Measurements from ENCODE around the gene PADI6. TPM values are rescaled to one million over a fixed set of nuclear protein-coding genes. Genes with fewer than 3 reads are reported as not detected.

Gene PADI6
- total and polyA plus RNA-seq, 2 donors (not counting 1 experiment from before 2014, with no cell fraction given): 0.04 TPM; not detected in 1

DNA sequence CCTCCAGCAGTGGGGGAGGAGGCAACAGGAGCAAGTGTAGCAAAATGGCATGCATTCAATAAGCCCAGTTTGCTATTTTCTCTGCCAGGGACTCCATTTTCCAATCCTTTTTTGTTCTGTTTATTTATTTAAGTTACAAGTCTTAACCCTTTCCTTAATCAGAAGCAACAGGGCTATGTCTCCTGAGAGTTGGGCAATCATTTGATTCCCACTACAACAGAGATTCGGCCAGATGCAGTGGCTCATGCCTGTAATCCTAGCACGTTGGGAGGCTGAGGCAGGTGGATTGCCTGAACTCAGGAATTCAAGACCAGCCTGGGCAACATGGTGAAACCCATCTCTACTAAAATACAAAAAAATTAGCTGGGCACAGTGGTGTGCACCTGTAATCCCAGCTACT, 42.0 kb downstream of the PADI6 start:
- POLR2A ChIA-PET: no interaction called here
- Mint-ChIP-seq H3K4me1 (no peaks in the 10 kb centered on the region), H3K27me3 (no peaks in the 10 kb centered on the region), H3K4me3 (no peak overlapping the region), H3K9me3 (ENCODE audit: insufficient read depth) (no peaks in the 10 kb centered on the region), H3K27ac (no peak overlapping the region)
- Histone ChIP-seq H3K9ac (ENCODE audit: low read length) (no peak overlapping the region), H3K4me1 (ENCODE audit: control insufficient read depth in 2 of 2, insufficient read depth in 2 of 2, low read length in 2 of 2) (no peaks in the 10 kb centered on the region), H3K79me2 (ENCODE audit: control insufficient read depth, insufficient read depth, low read length) (peaks cover 33% of the 10 kb centered on the region), H3K27me3 (replicated peaks in 1 of 4; ENCODE audit: control extremely low read depth in 1 of 4, control insufficient read depth in 3 of 4, insufficient read depth in 4 of 4, low read length in 3 of 4) (no peaks in the 10 kb centered on the region), H2AFZ (ENCODE audit: insufficient read depth, low read depth, low read length, poor library complexity, severe bottlenecking) (no peak overlapping the region), H3K36me3 (replicated peaks in 1 of 2; ENCODE audit: control extremely low read depth in 1 of 2, control insufficient read depth in 1 of 2, extremely low read depth in 1 of 2, insufficient read depth in 2 of 2, low read length in 1 of 2) (peaks cover 0 to 90% of the 10 kb centered on the region in 2 experiments), H4K20me1 (ENCODE audit: control insufficient read depth, insufficient read depth, low read length, poor library complexity, severe bottlenecking) (peaks cover 56% of the 10 kb centered on the region), H3K27ac (ENCODE audit: low read length in 2 of 2) (no peak overlapping the region), H3K9me3 (ENCODE audit: control extremely low read depth in 1 of 3, control insufficient read depth in 2 of 3, insufficient read depth in 1 of 3, low read length in 2 of 3) (no peaks in the 10 kb centered on the region), H3K4me3 (ENCODE audit: control extremely low read depth in 1 of 5, extremely low read depth in 1 of 5, insufficient read depth in 1 of 5, low read depth in 2 of 5, low read length in 4 of 5) (no peak overlapping the region), H3K4me2 (replicated peaks; ENCODE audit: low read depth, low read length, poor library complexity, severe bottlenecking) (no peak overlapping the region)
- TF ChIP-seq EZH2 (IDR thresholded peaks at IDR 0.05; ENCODE audit: borderline replicate concordance, insufficient read depth, low read depth, low read length, poor library complexity, severe bottlenecking): no peak
- TF ChIP-seq, protein P1, sequence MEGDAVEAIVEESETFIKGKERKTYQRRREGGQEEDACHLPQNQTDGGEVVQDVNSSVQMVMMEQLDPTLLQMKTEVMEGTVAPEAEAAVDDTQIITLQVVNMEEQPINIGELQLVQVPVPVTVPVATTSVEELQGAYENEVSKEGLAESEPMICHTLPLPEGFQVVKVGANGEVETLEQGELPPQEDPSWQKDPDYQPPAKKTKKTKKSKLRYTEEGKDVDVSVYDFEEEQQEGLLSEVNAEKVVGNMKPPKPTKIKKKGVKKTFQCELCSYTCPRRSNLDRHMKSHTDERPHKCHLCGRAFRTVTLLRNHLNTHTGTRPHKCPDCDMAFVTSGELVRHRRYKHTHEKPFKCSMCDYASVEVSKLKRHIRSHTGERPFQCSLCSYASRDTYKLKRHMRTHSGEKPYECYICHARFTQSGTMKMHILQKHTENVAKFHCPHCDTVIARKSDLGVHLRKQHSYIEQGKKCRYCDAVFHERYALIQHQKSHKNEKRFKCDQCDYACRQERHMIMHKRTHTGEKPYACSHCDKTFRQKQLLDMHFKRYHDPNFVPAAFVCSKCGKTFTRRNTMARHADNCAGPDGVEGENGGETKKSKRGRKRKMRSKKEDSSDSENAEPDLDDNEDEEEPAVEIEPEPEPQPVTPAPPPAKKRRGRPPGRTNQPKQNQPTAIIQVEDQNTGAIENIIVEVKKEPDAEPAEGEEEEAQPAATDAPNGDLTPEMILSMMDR (IDR thresholded peaks at IDR 0.05): no peak
- intact Hi-C loops (cut with micrococcal nuclease): no loop called here
- CTCF ChIA-PET: no interaction called here
- DNase-seq (no peak), ATAC-seq (ENCODE audit: low read depth) (no peak)
- 80% methylated on average over 1 of the region's 2 CpGs for WGBS (ENCODE audit: insufficient coverage)

- 95% methylated on average over 20 of the region's 20 CpGs for WGBS (ENCODE audit: insufficient coverage)
- H3K9me3 ChIP-seq (ENCODE audit: control extremely low read depth in 1 of 3, control insufficient read depth in 2 of 3, insufficient read depth in 1 of 3, low read length in 2 of 3): no peaks in the 10 kb centered on the region
- no peak overlapping the region for H3K4me2 ChIP-seq (replicated peaks; ENCODE audit: low read depth, low read length, poor library complexity, severe bottlenecking)
- no peak overlapping the region for H2AFZ ChIP-seq (ENCODE audit: insufficient read depth, low read depth, low read length, poor library complexity, severe bottlenecking)
- H4K20me1 ChIP-seq (ENCODE audit: control insufficient read depth, insufficient read depth, low read length, poor library complexity, severe bottlenecking): peaks cover 48% of the 10 kb centered on the region
- no peaks in the 10 kb centered on the region for H3K27me3 Mint-ChIP-seq
- intact Hi-C loops (cut with micrococcal nuclease): no loop called here
- no peak overlapping the region for H3K27ac ChIP-seq (ENCODE audit: low read length in 2 of 2)
- DNase-seq (no peak), ATAC-seq (ENCODE audit: low read depth) (no peak)
- H3K79me2 ChIP-seq (ENCODE audit: control insufficient read depth, insufficient read depth, low read length): peaks cover 42% of the 10 kb centered on the region
- no peak for TF ChIP-seq EZH2 (IDR thresholded peaks at IDR 0.05; ENCODE audit: borderline replicate concordance, insufficient read depth, low read depth, low read length, poor library complexity, severe bottlenecking)
- TF ChIP-seq, protein P1 (IDR thresholded peaks at IDR 0.05): no peak
- no peaks in the 10 kb centered on the region for H3K9me3 Mint-ChIP-seq (ENCODE audit: insufficient read depth)
- no peaks in the 10 kb centered on the region for H3K27me3 ChIP-seq (replicated peaks in 1 of 4; ENCODE audit: control extremely low read depth in 1 of 4, control insufficient read depth in 3 of 4, insufficient read depth in 4 of 4, low read length in 3 of 4)
- no peak overlapping the region for H3K4me3 ChIP-seq (ENCODE audit: control extremely low read depth in 1 of 5, extremely low read depth in 1 of 5, insufficient read depth in 1 of 5, low read depth in 2 of 5, low read length in 4 of 5)
- no peak overlapping the region for H3K4me3 Mint-ChIP-seq
- ChIA-PET CTCF (interaction anchor here (1.2 to 1.7 kb wide), 2 partner anchors 23 to 86 kb away, joined by 3 to 6 read pairs; partner anchors contain the start of gene RCC2), POLR2A (no interaction called here)
- H3K4me1 Mint-ChIP-seq: peaks cover 1% of the 10 kb centered on the region
- H3K27ac Mint-ChIP-seq: no peak overlapping the region
- H3K36me3 ChIP-seq (replicated peaks in 1 of 2; ENCODE audit: control extremely low read depth in 1 of 2, control insufficient read depth in 1 of 2, extremely low read depth in 1 of 2, insufficient read depth in 2 of 2, low read length in 1 of 2): peaks cover 1 to 86% of the 10 kb centered on the region in 2 experiments
- H3K4me1 ChIP-seq (ENCODE audit: control insufficient read depth in 2 of 2, insufficient read depth in 2 of 2, low read length in 2 of 2): no peaks in the 10 kb centered on the region
- H3K9ac ChIP-seq (ENCODE audit: low read length): no peak overlapping the region
Measured at GRCh38 chr1:17416389-17416788, 44.4 kb downstream of the PADI6 start.

Measured in B cell (primary cell).